HepG2 (cell line): Measurements from ENCODE around the gene NEK5. TPM values are rescaled to one million over a fixed set of nuclear protein-coding genes. Genes with fewer than 3 reads are reported as not detected.

Experiments used
- CBX5 ChIP-seq: sonication (generic); formaldehyde crosslinking; IDR thresholded peaks from 2 replicates; pipeline ENCODE4 v1.4.0; 2020; ENCODE audit warnings: missing genetic modification reagents, borderline replicate concordance
- ERF ChIP-seq: IDR thresholded peaks from 2 replicates; pipeline ENCODE4 v1.6.1; 2018; ENCODE audit warnings: missing biosample characterization, missing genetic modification reagents
- FLYWCH1 ChIP-seq: sonication (generic); formaldehyde crosslinking; IDR thresholded peaks from 2 replicates; pipeline ENCODE4 v1.8.1; 2023; ENCODE audit warnings: mild to moderate bottlenecking, missing genetic modification reagents
- FOSL2 ChIP-seq: sonication (generic); formaldehyde crosslinking; IDR thresholded peaks from 2 replicates; pipeline ENCODE4 v1.4.0; 2020; ENCODE audit warnings: missing genetic modification reagents
- SAP130 ChIP-seq: IDR thresholded peaks from 2 replicates; pipeline ENCODE4 v1.6.1; 2016; ENCODE audit warnings: low read depth
- ZBTB40 ChIP-seq, 2 experiments: fragments of 450-650 bp in 1 of 2; sonication (generic) in 1 of 2; formaldehyde crosslinking in 1 of 2; IDR thresholded peaks; 2 replicates each; pipeline versions ENCODE4 v1.6.1 to v1.8.0; 2016 to 2022; ENCODE audit warnings: antibody characterized with exemption in 1 of 2, mild to moderate bottlenecking in 1 of 2, missing genetic modification reagents in 1 of 2
- ZNF12 ChIP-seq: sonication (generic); formaldehyde crosslinking; IDR thresholded peaks from 2 replicates; pipeline ENCODE4 v1.5.0; 2020; ENCODE audit warnings: missing genetic modification reagents
- ZNF577 ChIP-seq: sonication (generic); formaldehyde crosslinking; IDR thresholded peaks from 2 replicates; pipeline ENCODE4 v1.4.0; 2020; ENCODE audit warnings: mild to moderate bottlenecking, low read depth, missing genetic modification reagents, borderline replicate concordance
- ZNF678 ChIP-seq: sonication (generic); formaldehyde crosslinking; IDR thresholded peaks from 2 replicates; pipeline ENCODE4 v1.4.0; 2020; ENCODE audit warnings: mild to moderate bottlenecking, missing genetic modification reagents
- polyA plus RNA-seq, 8 experiments: library from polyadenylated mRNA; depleted of rRNA in 3 of 8; stranded (reverse) in 7 of 8; unstranded in 1 of 8; fragments of >200 nt; fragmentation: Illumina TruSeq in 4 of 8; extraction: Trizol in 4 of 8; gene quantifications; 2 replicates each; pipeline versions ENCODE4 v1.2.1 to v1.2.3, GENCODE V29; 2011 to 2016; ENCODE audit warnings: low read depth in 4 of 8, missing spikeins in 1 of 8, mixed read lengths in 1 of 8; ENCODE audit not compliant: insufficient read depth in 1 of 8
- total RNA-seq, 5 experiments: library from RNA; depleted of rRNA; stranded (reverse); fragments of >200 nt; fragmentation: Illumina TruSeq; extraction: Trizol; gene quantifications; 2 replicates each; pipeline ENCODE4 v1.2.3, GENCODE V29; 2016; ENCODE audit warnings: low read depth in 1 of 5
- TF ChIP-seq, protein P1 (sequence below): sonication (generic); formaldehyde crosslinking; IDR thresholded peaks from 2 replicates; pipeline ENCODE4 v1.5.1; 2020; ENCODE audit warnings: mild to moderate bottlenecking, missing genetic modification reagents, borderline replicate concordance
- TF ChIP-seq, protein P2 (sequence below): sonication (generic); formaldehyde crosslinking; IDR thresholded peaks from 2 replicates; pipeline ENCODE4 v1.5.0; 2020; ENCODE audit warnings: mild to moderate bottlenecking, missing genetic modification reagents

NEK5 gene
- total and polyA plus RNA-seq, 2 of the 13 experiments (the other 11 are each of a cell fraction or from before 2014, with no cell fraction given) = 0.12 to 0.22 TPM

DNA sequence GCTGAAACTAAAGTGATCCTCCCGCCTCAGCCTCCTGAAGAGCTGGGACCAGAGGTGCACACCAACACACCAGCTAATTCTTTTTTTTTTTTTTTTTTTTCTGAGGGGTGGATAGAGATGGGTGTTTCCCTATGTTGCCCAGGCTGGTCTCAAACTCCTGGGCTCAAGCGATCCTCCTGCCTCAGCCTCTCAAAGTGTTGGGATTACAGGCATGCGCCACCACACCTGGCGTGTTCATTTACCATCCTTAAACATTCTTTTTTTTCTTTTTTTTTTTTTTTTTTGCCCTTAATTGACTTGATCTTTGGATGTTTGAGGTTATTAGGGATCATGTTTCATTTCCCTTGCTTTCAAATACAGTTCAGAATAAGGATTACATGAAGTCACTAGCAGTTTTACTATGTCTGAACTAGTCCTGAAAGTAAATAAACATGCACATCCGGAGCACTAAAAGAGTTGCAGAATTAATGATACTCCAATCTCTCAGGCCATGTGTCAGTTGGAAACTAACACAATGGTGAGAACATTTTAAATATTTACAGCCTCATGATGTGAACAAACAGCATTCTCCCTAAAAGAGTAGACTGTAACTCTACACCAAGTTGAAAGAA lies 94.2 kb downstream of the NEK5 start (continued):
- TF ChIP-seq ZBTB40 (IDR thresholded peaks at IDR 0.05) (0 out of 2 replicates have a peak, but pooled peaks have one; percentile 5), ZBTB40 (CRISPR knock-in tag; IDR thresholded peaks at IDR 0.05) (no peak), ZNF577 (CRISPR knock-in tag) (no peak), CBX5 (CRISPR knock-in tag) (no peak), ZNF678 (no peak), FLYWCH1 (CRISPR knock-in tag) (no peak), SAP130 (no peak), FOSL2 (CRISPR knock-in tag) (no peak), ERF (CRISPR knock-in tag) (no peak), ZNF12 (no peak)
- TF ChIP-seq, protein P1, sequence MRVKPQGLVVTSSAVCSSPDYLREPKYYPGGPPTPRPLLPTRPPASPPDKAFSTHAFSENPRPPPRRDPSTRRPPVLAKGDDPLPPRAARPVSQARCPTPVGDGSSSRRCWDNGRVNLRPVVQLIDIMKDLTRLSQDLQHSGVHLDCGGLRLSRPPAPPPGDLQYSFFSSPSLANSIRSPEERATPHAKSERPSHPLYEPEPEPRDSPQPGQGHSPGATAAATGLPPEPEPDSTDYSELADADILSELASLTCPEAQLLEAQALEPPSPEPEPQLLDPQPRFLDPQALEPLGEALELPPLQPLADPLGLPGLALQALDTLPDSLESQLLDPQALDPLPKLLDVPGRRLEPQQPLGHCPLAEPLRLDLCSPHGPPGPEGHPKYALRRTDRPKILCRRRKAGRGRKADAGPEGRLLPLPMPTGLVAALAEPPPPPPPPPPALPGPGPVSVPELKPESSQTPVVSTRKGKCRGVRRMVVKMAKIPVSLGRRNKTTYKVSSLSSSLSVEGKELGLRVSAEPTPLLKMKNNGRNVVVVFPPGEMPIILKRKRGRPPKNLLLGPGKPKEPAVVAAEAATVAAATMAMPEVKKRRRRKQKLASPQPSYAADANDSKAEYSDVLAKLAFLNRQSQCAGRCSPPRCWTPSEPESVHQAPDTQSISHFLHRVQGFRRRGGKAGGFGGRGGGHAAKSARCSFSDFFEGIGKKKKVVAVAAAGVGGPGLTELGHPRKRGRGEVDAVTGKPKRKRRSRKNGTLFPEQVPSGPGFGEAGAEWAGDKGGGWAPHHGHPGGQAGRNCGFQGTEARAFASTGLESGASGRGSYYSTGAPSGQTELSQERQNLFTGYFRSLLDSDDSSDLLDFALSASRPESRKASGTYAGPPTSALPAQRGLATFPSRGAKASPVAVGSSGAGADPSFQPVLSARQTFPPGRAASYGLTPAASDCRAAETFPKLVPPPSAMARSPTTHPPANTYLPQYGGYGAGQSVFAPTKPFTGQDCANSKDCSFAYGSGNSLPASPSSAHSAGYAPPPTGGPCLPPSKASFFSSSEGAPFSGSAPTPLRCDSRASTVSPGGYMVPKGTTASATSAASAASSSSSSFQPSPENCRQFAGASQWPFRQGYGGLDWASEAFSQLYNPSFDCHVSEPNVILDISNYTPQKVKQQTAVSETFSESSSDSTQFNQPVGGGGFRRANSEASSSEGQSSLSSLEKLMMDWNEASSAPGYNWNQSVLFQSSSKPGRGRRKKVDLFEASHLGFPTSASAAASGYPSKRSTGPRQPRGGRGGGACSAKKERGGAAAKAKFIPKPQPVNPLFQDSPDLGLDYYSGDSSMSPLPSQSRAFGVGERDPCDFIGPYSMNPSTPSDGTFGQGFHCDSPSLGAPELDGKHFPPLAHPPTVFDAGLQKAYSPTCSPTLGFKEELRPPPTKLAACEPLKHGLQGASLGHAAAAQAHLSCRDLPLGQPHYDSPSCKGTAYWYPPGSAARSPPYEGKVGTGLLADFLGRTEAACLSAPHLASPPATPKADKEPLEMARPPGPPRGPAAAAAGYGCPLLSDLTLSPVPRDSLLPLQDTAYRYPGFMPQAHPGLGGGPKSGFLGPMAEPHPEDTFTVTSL = no peak
- TF ChIP-seq, protein P2, sequence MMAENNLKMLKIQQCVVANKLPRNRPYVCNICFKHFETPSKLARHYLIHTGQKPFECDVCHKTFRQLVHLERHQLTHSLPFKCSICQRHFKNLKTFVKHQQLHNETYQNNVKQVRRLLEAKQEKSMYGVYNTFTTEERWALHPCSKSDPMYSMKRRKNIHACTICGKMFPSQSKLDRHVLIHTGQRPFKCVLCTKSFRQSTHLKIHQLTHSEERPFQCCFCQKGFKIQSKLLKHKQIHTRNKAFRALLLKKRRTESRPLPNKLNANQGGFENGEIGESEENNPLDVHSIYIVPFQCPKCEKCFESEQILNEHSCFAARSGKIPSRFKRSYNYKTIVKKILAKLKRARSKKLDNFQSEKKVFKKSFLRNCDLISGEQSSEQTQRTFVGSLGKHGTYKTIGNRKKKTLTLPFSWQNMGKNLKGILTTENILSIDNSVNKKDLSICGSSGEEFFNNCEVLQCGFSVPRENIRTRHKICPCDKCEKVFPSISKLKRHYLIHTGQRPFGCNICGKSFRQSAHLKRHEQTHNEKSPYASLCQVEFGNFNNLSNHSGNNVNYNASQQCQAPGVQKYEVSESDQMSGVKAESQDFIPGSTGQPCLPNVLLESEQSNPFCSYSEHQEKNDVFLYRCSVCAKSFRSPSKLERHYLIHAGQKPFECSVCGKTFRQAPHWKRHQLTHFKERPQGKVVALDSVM = peak; percentile 51; the same call in 1 of the 2 replicates
